CD4-positive, alpha-beta T cell treated with Interleukin-15 for 4 hours (primary cell): ENCODE results near the gene STUM.
"Not testable (repeated sequence)": the region's sequence is repeated elsewhere in the genome, so short reads cannot be mapped to it uniquely, and the experiment has no call there.

Experiments
- DNase-seq: peaks from one replicate; pipeline ENCODE4 v3.0.0-alpha.2; 2020; ENCODE audit warnings: low spot score

Gene STUM

GRCh38 chr1:226548256-226549093 lies at the start of gene STUM:
Gene STUM (plus strand): TSS chr1:226548764. CDS start chr1:226548905, 141 bp downstream.
- no peak for DNase-seq

- DNase-seq, result not testable (repeated sequence)
Observed at GRCh38 chr1:226499699-226500098, 48.9 kb upstream of the STUM start.

GRCh38 chr1:226506021-226506420 lies 42.5 kb upstream of the STUM start:
- no peak for DNase-seq

GRCh38 chr1:226506921-226507320 lies 41.6 kb upstream of the STUM start:
- no peak for DNase-seq

GRCh38 chr1:226510453-226510852 lies 38.1 kb upstream of the STUM start:
- DNase-seq, result no peak

- DNase-seq, result no peak
Observed at GRCh38 chr1:226511296-226511695, 37.3 kb upstream of the STUM start.

- no peak for DNase-seq
Observed at GRCh38 chr1:226512076-226512728, 36.4 kb upstream of the STUM start.

- DNase-seq, result no peak
Observed at GRCh38 chr1:226518375-226518774, 30.2 kb upstream of the STUM start.

- DNase-seq, result no peak
Observed at GRCh38 chr1:226519135-226519534, 29.4 kb upstream of the STUM start.

- no peak for DNase-seq
Observed at GRCh38 chr1:226519716-226520598, 28.6 kb upstream of the STUM start.

- no peak for DNase-seq
Observed at GRCh38 chr1:226520640-226521355, 27.8 kb upstream of the STUM start.

- no peak for DNase-seq
Observed at GRCh38 chr1:226523646-226524406, 24.7 kb upstream of the STUM start.

- DNase-seq, result no peak
Observed at GRCh38 chr1:226524547-226524946, 24.0 kb upstream of the STUM start.

GRCh38 chr1:226525750-226526149 lies 22.8 kb upstream of the STUM start:
- no peak for DNase-seq

- no peak for DNase-seq
Observed at GRCh38 chr1:226526801-226527595, 21.6 kb upstream of the STUM start.

- no peak for DNase-seq
Observed at GRCh38 chr1:226529891-226530290, 18.7 kb upstream of the STUM start.

- DNase-seq, result no peak
Observed at GRCh38 chr1:226530591-226530990, 18.0 kb upstream of the STUM start.

GRCh38 chr1:226531360-226532093 lies 17.0 kb upstream of the STUM start:
- no peak for DNase-seq

- no peak for DNase-seq
Observed at GRCh38 chr1:226532553-226532952, 16.0 kb upstream of the STUM start.

GRCh38 chr1:226533220-226533619 lies 15.3 kb upstream of the STUM start:
- DNase-seq, result no peak
